Stimulated activated naive CD4-positive, alpha-beta T cell treated with Interleukin-2 at 50 U/mL for 16 hours (primary cell): ENCODE data around the gene TUBA4B.
A peak's percentile ranks its signal among the peaks of the same experiment; 100 is the strongest.
"Not testable (repeated sequence)": the region's sequence is repeated elsewhere in the genome, so short reads cannot be mapped to it uniquely, and the experiment has no call there.

ENCODE experiments used
- DNase-seq: peaks from one replicate; lab custom pipeline; 2025; lab: John Stamatoyannopoulos, UW

TUBA4B gene

DNA sequence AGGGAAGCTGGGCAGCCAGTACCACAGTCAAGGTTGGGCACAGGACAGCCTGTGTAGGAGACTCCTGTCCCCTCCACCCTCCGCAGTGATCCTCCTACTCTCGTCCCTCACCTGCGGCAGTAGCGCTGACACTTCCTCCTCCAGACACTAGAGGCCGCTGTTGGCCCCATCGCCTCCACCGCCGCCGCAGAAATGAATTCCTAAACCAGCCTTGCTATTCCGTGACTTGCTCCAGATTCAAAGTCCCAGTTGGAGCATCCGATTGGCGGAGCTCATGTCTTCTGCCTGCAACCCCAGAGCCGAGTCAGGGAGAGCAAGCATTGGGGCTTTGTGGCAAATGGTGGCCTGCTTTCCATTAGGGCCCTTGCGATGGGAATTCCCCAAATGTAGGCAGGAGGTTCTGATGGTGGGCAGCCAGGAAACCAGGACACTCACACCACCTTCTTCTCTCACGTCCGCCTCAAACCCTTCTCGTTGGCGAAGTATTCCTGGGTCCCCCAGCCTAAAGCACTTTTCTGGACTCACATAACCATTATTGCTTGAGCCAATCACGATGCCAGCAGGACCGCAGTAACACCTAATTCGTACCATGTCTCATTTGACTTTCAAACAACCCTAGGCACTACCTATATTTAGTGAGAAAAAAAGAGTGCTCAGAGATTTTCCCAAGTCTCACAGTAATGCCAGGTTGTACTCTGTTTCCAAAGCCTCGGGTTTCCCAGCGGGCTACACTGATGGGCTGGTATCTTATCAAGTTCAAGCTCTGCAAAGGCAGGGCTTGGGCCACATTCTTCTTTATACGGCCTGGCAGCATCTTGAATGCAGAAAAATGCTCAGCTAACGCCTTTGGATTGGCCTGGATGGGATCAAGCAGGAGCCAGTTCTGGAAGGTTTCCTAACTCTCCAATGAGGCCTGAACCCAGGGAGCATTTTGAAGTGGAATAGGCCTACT, 24.9 kb downstream of the TUBA4B start:
- peak; percentile 63 for DNase-seq

DNA sequence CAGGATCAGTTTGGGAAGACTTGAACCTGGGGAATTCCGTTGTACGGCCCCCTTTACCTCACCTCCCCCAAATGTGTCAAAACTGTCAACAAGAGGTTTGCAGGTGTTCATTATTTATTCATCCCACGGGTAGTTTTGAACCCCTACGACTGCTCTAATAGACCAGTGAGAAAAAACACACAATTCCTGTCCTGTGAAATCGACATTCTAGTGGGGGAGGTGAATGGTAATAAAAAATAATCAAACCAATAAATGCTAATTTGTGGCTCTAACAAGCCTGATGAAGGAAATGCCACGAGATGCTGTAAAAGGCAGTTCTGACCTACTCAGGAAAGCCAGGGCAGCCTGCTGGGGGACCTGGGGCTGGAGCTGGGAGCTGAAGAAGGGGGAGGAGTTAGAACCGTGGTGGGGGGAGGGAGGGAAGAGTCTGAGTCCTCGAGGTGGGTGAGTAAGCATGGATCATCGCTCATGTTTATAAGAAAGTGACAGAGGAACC, 25.7 kb downstream of the TUBA4B start:
- DNase-seq: no peak

DNA sequence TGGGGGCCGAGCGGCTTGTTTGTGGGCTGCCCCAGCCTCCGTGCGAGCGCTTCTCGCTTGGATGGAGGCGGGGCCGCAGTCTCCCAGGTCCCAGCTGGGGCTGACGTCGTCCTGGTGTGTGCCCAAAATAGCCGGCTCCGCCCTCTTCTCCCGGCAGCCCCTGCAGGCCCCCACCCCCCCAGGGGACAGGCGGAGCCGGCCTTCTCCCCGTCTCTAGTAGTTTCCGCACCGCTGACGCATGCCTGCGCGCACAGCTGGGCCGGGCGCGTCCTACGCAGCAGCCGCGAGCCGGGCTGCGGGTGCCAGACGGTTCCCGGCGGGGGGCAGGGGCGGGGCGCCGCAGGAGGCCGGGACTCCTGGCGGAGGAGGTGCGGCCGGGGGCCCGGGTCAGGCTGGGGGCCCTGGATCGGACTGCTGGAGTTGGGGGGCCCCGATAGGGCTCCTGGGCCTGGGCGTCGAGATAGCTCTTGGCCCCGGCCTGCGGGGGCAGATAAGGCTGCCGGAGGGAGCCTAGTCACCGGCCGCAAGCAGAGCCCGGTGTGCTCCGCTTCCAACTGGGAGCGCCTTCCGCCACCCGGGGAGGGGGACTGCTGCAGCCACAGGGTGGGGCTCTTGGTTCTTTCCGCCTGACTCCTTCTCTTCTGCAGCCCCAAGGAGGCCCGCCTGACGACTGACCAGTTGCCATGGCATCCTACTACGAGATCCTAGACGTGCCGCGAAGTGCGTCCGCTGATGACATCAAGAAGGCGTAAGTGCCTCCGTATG, 26.3 kb downstream of the TUBA4B start, which contains the start of gene DNAJB2:
Gene DNAJB2, plus strand, starts transcription at position 216 of the 765 bp plus-strand sequence. Its CDS starts 468 bp downstream, at position 684.
- DNase-seq: peak; percentile 100

DNA sequence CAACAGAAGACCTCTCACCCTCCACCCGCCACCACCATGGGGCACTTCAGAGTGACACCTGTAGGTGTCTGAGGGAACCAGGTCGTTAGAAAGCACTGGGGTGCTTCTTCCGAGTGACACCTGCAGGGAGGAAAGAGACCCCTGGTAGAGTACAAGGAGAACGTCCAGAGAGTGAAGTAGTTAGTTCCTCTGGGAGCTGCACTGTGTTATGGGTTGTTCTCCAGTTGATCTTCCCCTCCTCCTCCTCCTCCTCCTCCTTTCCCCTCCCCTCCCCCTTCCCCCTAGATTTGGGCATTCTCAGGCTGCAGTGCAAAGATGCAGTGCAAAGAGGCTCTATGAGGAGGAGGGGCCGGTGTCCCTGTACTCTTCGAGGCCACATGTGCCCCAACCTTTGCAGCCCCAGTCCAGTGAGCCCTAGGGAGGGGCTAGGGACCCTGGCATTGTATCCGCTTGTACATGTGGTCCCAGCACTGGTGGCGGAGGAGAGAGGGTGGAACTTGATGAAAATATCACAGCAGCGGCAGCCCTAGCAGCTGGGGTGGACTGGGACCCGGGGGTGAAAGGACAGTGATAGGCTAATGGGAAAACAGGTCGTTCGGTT, 27.0 kb downstream of the TUBA4B start:
- no peak for DNase-seq

DNA sequence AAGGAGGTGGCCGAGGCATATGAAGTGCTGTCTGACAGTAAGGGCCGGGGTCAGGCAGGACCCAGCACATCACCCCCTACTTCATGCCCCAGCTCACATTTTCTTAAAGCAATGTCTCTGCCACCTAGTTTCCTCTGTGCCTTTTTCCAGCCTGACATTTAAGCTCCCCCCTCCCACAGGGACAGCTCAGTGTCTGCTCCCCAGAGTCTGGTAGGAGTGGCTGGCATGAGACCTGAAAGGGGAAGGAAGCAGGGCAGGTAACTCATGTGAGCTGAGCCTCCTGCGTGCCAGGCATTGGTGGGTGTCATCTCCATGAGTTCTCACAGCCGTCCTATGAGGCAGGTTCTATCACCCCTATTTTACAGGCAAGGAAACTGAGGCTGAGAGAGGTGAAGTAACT, 27.6 kb downstream of the TUBA4B start:
- no peak for DNase-seq

DNA sequence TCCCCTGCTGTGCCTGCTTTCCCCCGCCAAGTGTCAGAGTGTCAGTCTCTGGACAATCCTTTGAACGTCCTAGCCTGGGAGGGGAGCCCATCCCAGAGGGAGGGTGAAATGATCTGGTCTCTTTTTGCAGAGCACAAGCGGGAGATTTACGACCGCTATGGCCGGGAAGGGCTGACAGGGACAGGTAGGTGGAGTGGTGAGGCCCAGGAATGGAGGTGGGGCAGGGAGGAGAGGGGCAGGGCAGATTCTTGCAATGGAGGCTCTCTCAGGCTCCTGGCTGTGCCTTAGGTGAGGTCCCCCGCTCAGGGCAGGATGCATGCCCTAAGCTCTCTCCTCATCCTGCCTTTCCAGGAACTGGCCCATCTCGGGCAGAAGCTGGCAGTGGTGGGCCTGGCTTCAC, 28.5 kb downstream of the TUBA4B start:
- no peak for DNase-seq

- no peak for DNase-seq
These were observed 29.3 kb downstream of the TUBA4B start for GRCh38 chr2:219282375-219282774.

- DNase-seq: no peak
These were observed 30.0 kb downstream of the TUBA4B start for GRCh38 chr2:219282943-219283581.

GRCh38 chr2:219284501-219285372, 31.7 kb downstream of the TUBA4B start:
- no peak for DNase-seq

DNA sequence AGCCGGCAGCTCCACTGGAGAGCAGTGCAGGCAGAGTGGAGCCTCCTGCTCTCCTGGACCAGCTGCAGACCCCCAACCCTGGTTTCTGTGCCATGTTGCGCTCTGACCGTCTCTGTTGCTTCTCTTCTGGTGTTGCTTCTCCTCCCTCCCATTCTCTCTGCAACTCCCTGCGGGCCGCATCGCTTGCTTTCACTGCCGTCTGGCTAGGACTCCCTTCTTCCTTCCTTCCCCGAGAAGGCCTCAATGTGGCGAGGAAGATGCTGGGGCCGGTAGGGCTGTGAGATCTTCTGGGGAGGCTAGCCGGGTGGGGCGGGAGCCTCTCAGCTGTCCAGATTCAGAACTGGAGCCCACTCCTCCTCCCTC, 32.3 kb downstream of the TUBA4B start:
- no peak for DNase-seq

DNA sequence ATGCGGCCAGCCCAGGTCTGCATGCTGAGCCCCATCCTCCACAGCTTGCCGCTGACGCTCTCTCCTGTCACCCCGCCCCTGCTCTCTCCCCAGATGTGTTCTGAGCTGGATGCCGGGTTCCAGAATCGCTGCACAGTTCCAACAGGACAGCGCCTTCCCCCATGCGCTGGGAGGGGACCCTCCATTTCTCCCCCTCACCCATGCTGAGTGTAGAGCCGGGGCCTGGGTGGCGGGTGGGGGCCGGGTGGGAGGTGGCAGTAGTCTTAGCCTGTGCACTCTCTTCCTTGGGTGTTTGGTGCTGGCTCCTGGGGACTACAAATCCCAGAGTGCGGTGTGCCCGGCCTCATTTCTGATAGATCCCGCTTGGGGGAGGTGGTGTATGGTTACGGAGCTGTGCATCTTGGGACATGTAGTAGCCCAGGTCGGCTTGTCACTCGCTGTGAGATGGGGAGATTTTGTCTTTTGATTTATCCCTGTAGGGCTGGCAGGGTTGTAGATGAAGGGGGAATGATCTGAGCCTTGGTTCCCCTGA, 32.9 kb downstream of the TUBA4B start:
- no peak for DNase-seq

- no peak for DNase-seq
These were observed 33.5 kb downstream of the TUBA4B start for GRCh38 chr2:219286436-219287115.

DNA sequence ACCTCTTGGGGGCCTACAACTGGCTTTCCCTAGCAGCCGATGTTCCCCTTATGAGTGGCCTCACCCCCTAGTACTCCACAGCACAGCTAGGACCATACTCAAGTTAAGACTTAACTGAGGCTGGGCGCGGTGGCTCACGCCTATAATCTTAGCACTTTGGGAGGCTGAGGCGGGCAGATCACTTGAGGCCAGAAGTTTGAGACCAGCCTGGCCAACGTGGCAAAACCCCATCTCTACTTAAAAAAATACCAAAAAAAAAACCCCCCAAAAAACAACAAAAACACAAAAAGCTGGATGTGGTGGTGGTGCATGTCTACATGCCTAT, 34.0 kb downstream of the TUBA4B start:
- DNase-seq: not testable (repeated sequence)

DNA sequence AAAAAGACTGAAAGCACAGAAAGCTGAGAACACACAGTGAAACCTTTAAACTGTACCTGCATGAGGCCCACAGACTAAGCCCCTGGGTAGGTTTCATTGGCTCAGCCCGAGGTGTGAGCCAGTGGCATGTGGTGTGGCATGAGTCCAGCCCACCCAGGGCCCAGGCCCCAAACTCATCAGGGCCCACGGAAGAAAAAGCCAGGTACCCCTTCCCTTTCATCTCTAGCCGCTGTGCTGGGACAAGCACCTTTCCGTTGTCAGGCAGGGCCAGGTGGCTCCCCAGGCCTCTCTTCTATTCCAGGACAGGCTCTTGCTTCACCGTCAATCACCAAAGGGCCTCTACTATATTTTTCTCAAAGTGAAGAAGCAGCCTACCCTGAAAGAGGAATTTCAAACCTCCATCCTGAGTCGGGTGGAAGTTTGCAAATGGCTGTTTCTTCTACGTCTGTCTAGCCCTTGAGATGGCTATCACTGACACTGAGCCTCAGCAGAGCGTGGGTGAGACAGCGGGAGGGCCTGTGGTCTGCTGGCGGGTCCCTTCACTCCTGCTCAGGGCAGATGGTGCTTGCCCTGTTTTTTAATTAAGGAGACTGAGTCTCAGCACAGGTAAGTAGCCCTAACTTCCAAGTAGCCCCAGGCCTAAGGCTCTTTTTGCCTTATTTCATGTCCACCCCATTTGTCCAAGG, 34.7 kb downstream of the TUBA4B start:
- no peak for DNase-seq

GRCh38 chr2:219289195-219289536, 36.1 kb downstream of the TUBA4B start:
- DNase-seq: no peak

GRCh38 chr2:219289537-219290361, 36.7 kb downstream of the TUBA4B start:
- DNase-seq: no peak

GRCh38 chr2:219290381-219291171, 37.5 kb downstream of the TUBA4B start:
- DNase-seq: no peak

- DNase-seq: no peak
These were observed 38.4 kb downstream of the TUBA4B start for GRCh38 chr2:219291394-219291793.
